H1 (cell line): ENCODE measurements around the gene NUAK1. TPM values are rescaled to one million over a fixed set of nuclear protein-coding genes. Genes with fewer than 3 reads are reported as not detected.

Experiments used
- CTCF ChIA-PET: fragments of 300-600 bp; sonication (Branson Sonifier 250); formaldehyde crosslinking; loops from one replicate; lab custom pipeline; 2021; ENCODE audit not compliant: partially characterized antibody; lab: Charles Lee
- POLR2A ChIA-PET: fragments of 300-600 bp; sonication (Branson Sonifier 250); formaldehyde crosslinking; loops from one replicate; lab custom pipeline; 2021; ENCODE audit warnings: inconsistent platforms; ENCODE audit not compliant: partially characterized antibody; lab: Charles Lee
- DNase-seq, 2 experiments: peaks; one replicate each; pipeline versions ENCODE4 v3.0.0 to v3.0.0-alpha.2; 2010 to 2022; ENCODE audit warnings: low spot score in 2 of 2, low read depth in 1 of 2, mixed read lengths in 1 of 2
- FAIRE-seq: peaks from 2 replicates; lab custom pipeline; 2011; peaks lifted over from hg19 to GRCh38; lab: Jason Lieb, UNC
- H2AFZ ChIP-seq: 2 replicates; pipeline ENCODE4 v1.8.1; 2012; ENCODE audit warnings: low read length, inconsistent platforms
- H2AK5ac ChIP-seq: 2 replicates; pipeline ENCODE4 v1.6.1; 2013; ENCODE audit warnings: low read depth, low read length
- H2BK120ac ChIP-seq: replicated peaks from 2 replicates; pipeline ENCODE3; 2013; ENCODE audit warnings: low read depth, low read length, inconsistent platforms
- H2BK12ac ChIP-seq: 2 replicates; pipeline ENCODE4 v1.6.1; 2013; ENCODE audit warnings: low read depth, low read length
- H2BK15ac ChIP-seq: 2 replicates; pipeline ENCODE4 v1.6.1; 2013; ENCODE audit warnings: low read length
- H2BK20ac ChIP-seq: 2 replicates; pipeline ENCODE4 v1.6.1; 2013; ENCODE audit warnings: low read length
- H2BK5ac ChIP-seq: 2 replicates; pipeline ENCODE4 v1.6.1; 2013; ENCODE audit warnings: low read depth, low read length
- H3K14ac ChIP-seq: 2 replicates; pipeline ENCODE4 v1.6.1; 2013; ENCODE audit warnings: inconsistent platforms; ENCODE audit not compliant: insufficient read length
- H3K18ac ChIP-seq: 2 replicates; pipeline ENCODE4 v1.6.1; 2013; ENCODE audit warnings: low read length; ENCODE audit errors: extremely low read depth
- H3K23ac ChIP-seq: 2 replicates; pipeline ENCODE4 v1.6.1; 2013; ENCODE audit warnings: inconsistent platforms; ENCODE audit not compliant: insufficient read length
- H3K23me2 ChIP-seq: 2 replicates; pipeline ENCODE4 v1.6.1; 2013; ENCODE audit warnings: low read depth, low read length
- H3K27ac ChIP-seq: 2 replicates; pipeline ENCODE4 v1.6.1; 2011; ENCODE audit warnings: low read depth, low read length, inconsistent platforms
- H3K27me3 ChIP-seq, 4 experiments: replicated peaks in 1 of 4; 1 replicate in 1 of 4; 2 replicates in 3 of 4; pipeline versions ENCODE4 v1.6.1 to v1.8.1; 2011 to 2013; ENCODE audit warnings: low read length in 3 of 4, mild to moderate bottlenecking in 3 of 4, inconsistent platforms in 2 of 4, mixed read lengths in 2 of 4, moderate library complexity in 1 of 4; ENCODE audit not compliant: control insufficient read depth in 3 of 4, insufficient read depth in 3 of 4; ENCODE audit errors: extremely low read depth in 1 of 4
- H3K36me3 ChIP-seq, 4 experiments: 2 replicates each; pipeline versions ENCODE4 v1.6.1 to v1.8.1; 2011 to 2013; ENCODE audit warnings: mild to moderate bottlenecking in 4 of 4, low read length in 3 of 4, moderate library complexity in 2 of 4, control low read depth in 1 of 4, inconsistent platforms in 1 of 4; ENCODE audit not compliant: insufficient read depth in 4 of 4, control insufficient read depth in 2 of 4
- H3K4ac ChIP-seq: replicated peaks from 2 replicates; pipeline ENCODE3; 2013; ENCODE audit warnings: low read length, low read depth, mixed read lengths, inconsistent platforms; ENCODE audit not compliant: insufficient read length
- H3K4me1 ChIP-seq, 4 experiments: replicated peaks in 1 of 4; 1 replicate in 1 of 4; 2 replicates in 3 of 4; pipeline versions ENCODE4 v1.6.1 to v1.8.1; 2011 to 2013; ENCODE audit warnings: low read length in 3 of 4, inconsistent platforms in 2 of 4, mixed read lengths in 1 of 4; ENCODE audit not compliant: insufficient read depth in 4 of 4, control insufficient read depth in 3 of 4
- H3K4me2 ChIP-seq, 2 experiments: 2 replicates each; pipeline versions ENCODE4 v1.6.1 to v1.8.1; 2011 to 2013; ENCODE audit warnings: low read depth in 2 of 2, low read length in 2 of 2, control low read depth in 1 of 2, inconsistent platforms in 1 of 2, mild to moderate bottlenecking in 1 of 2; ENCODE audit not compliant: insufficient read depth in 1 of 2
- H3K4me3 ChIP-seq, 4 experiments: fragments of 200-600, 300-600 bp in 1 of 4; sonication (generic), shearing (Covaris generic), sonication (Bioruptor Twin) in 1 of 4; 2 replicates each; pipeline versions ENCODE4 v1.5.1 to v1.8.1; 2011 to 2016; ENCODE audit warnings: low read length in 4 of 4, low read depth in 3 of 4, control low read depth in 2 of 4, inconsistent platforms in 2 of 4, mild to moderate bottlenecking in 2 of 4, mixed read lengths in 1 of 4, moderate library complexity in 1 of 4; ENCODE audit not compliant: insufficient read depth in 2 of 4; ENCODE audit errors: extremely low read depth in 1 of 4
- H3K56ac ChIP-seq: replicated peaks from 2 replicates; pipeline ENCODE3; 2013; ENCODE audit warnings: low read depth, mild to moderate bottlenecking, mixed read lengths, low read length, inconsistent platforms; ENCODE audit not compliant: insufficient read length
- H3K79me1 ChIP-seq: 2 replicates; pipeline ENCODE4 v1.6.1; 2013; ENCODE audit warnings: low read depth, low read length, control low read depth
- H3K79me2 ChIP-seq, 2 experiments: 2 replicates each; pipeline versions ENCODE4 v1.6.1 to v1.8.1; 2012 to 2013; ENCODE audit warnings: low read length in 2 of 2, mild to moderate bottlenecking in 2 of 2, inconsistent platforms in 1 of 2; ENCODE audit not compliant: insufficient read depth in 2 of 2, control insufficient read depth in 1 of 2
- H3K9ac ChIP-seq, 4 experiments: replicated peaks in 1 of 4; 1 replicate in 1 of 4; 2 replicates in 3 of 4; pipeline versions ENCODE4 v1.6.1 to v1.8.1; 2011 to 2013; ENCODE audit warnings: low read depth in 3 of 4, low read length in 3 of 4, control low read depth in 2 of 4, mild to moderate bottlenecking in 2 of 4, moderate library complexity in 2 of 4, inconsistent platforms in 1 of 4; ENCODE audit errors: extremely low read depth in 1 of 4
- H3K9me3 ChIP-seq, 2 experiments: 2 replicates each; pipeline versions ENCODE4 v1.6.1 to v1.8.1; 2012 to 2013; ENCODE audit warnings: mild to moderate bottlenecking in 2 of 2, moderate library complexity in 2 of 2, control low read depth in 1 of 2, inconsistent platforms in 1 of 2, low read depth in 1 of 2, low read length in 1 of 2, mixed read lengths in 1 of 2; ENCODE audit not compliant: insufficient read depth in 2 of 2
- H4K20me1 ChIP-seq, 2 experiments: replicated peaks in 1 of 2; 2 replicates each; pipeline versions ENCODE3 to v1.8.1; 2011 to 2013; ENCODE audit warnings: inconsistent platforms in 2 of 2, low read length in 2 of 2, mild to moderate bottlenecking in 1 of 2; ENCODE audit not compliant: insufficient read depth in 2 of 2, control insufficient read depth in 1 of 2
- H4K5ac ChIP-seq: 2 replicates; pipeline ENCODE4 v1.6.1; 2013; ENCODE audit warnings: low read length, low read depth, mixed read lengths, inconsistent platforms; ENCODE audit not compliant: insufficient read length
- H4K8ac ChIP-seq: 2 replicates; pipeline ENCODE4 v1.8.0; 2013; ENCODE audit warnings: mild to moderate bottlenecking, moderate library complexity, low read length, inconsistent platforms; ENCODE audit not compliant: insufficient read depth; ENCODE audit errors: extremely low read depth
- H4K91ac ChIP-seq: replicated peaks from 2 replicates; pipeline ENCODE3; 2013; ENCODE audit warnings: low read length, mixed read lengths, inconsistent platforms; ENCODE audit not compliant: insufficient read length
- CEBPB ChIP-seq: IDR thresholded peaks from 2 replicates; pipeline ENCODE4 v1.6.1; 2012; ENCODE audit warnings: low read depth, low read length
- CTBP2 ChIP-seq: IDR thresholded peaks from 2 replicates; pipeline ENCODE4 v1.7.0; 2011; ENCODE audit warnings: borderline replicate concordance, mild to moderate bottlenecking, moderate library complexity, mixed read lengths, low read length; ENCODE audit not compliant: insufficient read depth, insufficient read length
- EP300 ChIP-seq, 2 experiments: IDR thresholded peaks; 1 replicate in 1 of 2; 2 replicates in 1 of 2; pipeline ENCODE4 v1.6.1; 2011 to 2012; ENCODE audit warnings: low read depth in 2 of 2, low read length in 2 of 2, mild to moderate bottlenecking in 2 of 2, borderline replicate concordance in 1 of 2, inconsistent platforms in 1 of 2, moderate library complexity in 1 of 2
- RAD21 ChIP-seq, 2 experiments: IDR thresholded peaks in 1 of 2; conservative IDR thresholded peaks in 1 of 2; 2 replicates each; pipeline ENCODE4 v1.6.1; 2011; ENCODE audit warnings: low read depth in 2 of 2, low read length in 2 of 2, improper control_type of control experiment in 1 of 2, inconsistent platforms in 1 of 2, mild to moderate bottlenecking in 1 of 2, moderate library complexity in 1 of 2
- RBBP5 ChIP-seq: IDR thresholded peaks from 2 replicates; pipeline ENCODE4 v1.7.1; 2012; ENCODE audit warnings: low read depth, mild to moderate bottlenecking, inconsistent platforms, low read length, moderate library complexity, borderline replicate concordance
- RFX5 ChIP-seq: IDR thresholded peaks from 2 replicates; pipeline ENCODE4 v1.6.1; 2011; ENCODE audit warnings: low read depth, low read length, improper control_type of control experiment, borderline replicate concordance
- SP2 ChIP-seq: IDR thresholded peaks from 2 replicates; pipeline ENCODE4 v1.6.1; 2012; ENCODE audit warnings: mild to moderate bottlenecking, low read length, inconsistent platforms
- TAF1 ChIP-seq: IDR thresholded peaks from 2 replicates; pipeline ENCODE4 v1.6.1; 2011; ENCODE audit warnings: mild to moderate bottlenecking, low read depth, low read length
- WGBS, 2 experiments: shearing (Covaris generic) in 1 of 2; methylation state at CpG; one replicate each; pipeline versions ENCODE4 v1.1.6 to v1.1.7; 2013 to 2015; ENCODE audit warnings: low lambda C conversion rate in 2 of 2, mixed read lengths in 2 of 2, inconsistent platforms in 1 of 2, low coverage in 1 of 2, missing lambda C conversion rate in 1 of 2; ENCODE audit not compliant: insufficient replicate concordance in 2 of 2, insufficient coverage in 1 of 2, insufficient read length in 1 of 2; ENCODE audit errors: extremely low coverage in 1 of 2, missing lambda C conversion rate in 1 of 2; 5-methylcytosine and 5-hydroxymethylcytosine counted together
- polyA plus RNA-seq, 7 experiments: library from polyadenylated mRNA; depleted of rRNA in 3 of 7; stranded (reverse) in 5 of 7; unstranded in 2 of 7; fragments of >200 nt in 5 of 7; fragments of 200-250 nt in 2 of 7; gene quantifications; 1 replicate in 5 of 7; 2 replicates in 1 of 7; 4 replicates in 1 of 7; pipeline versions ENCODE4 v1.2.1 to v1.2.3, GENCODE V29; 2011 to 2013; ENCODE audit warnings: missing spikeins in 2 of 7, mixed read lengths in 2 of 7
- total RNA-seq: library from RNA; stranded (reverse); fragmentation: NEBNext Ultra II Directional; extraction: Animal tissue kit (Norgen Biotek cat#: 25700); gene quantifications from 2 replicates; pipeline ENCODE4 v1.2.1, GENCODE V29; 2021

Gene NUAK1
- total and polyA plus RNA-seq, 2 of the 8 experiments (the other 6 are each of a cell fraction or from before 2014, with no cell fraction given): 6.7 to 18.2 TPM

- H3K14ac ChIP-seq: no peak overlapping the region
- H3K4me3 ChIP-seq: no peak overlapping the region
- peak overlapping the region; percentile 79; the same call in 1 of the 2 replicates for H2AK5ac ChIP-seq
- H3K36me3 ChIP-seq: no peaks in the 10 kb centered on the region
- H3K23me2 ChIP-seq: no peaks in the 10 kb centered on the region
- no peaks in the 10 kb centered on the region for H3K9me3 ChIP-seq
- ChIA-PET POLR2A (interaction anchor here (1.1 kb wide), 1 partner anchor 12 kb away, joined by 3 read pairs; no protein-coding TSS in a partner anchor), CTCF (interaction anchor here (1.1 to 2.8 kb wide), 10 partner anchors 9 to 707 kb away, joined by 3 to 13 read pairs (median 6); partner anchors contain the start of gene NUAK1)
- H3K23ac ChIP-seq: no peak overlapping the region
- H2AFZ ChIP-seq: no peak overlapping the region
- H2BK5ac ChIP-seq: peak overlapping the region; percentile 62
- H4K5ac ChIP-seq: no peak overlapping the region
- 69% methylated on average over 10 of the region's 10 CpGs; no CpG with 5 or more reads in 1 of the 2 experiments for WGBS, 2 experiments
- 0 out of 2 replicates have a peak overlapping the region, but pooled peaks have one; percentile 29 for H3K18ac ChIP-seq
- peak overlapping the region; percentile 63; the same call in 1 of the 2 replicates for H2BK20ac ChIP-seq
- H3K56ac ChIP-seq: no peak overlapping the region
- FAIRE-seq (no peak), DNase-seq (no peak)
- peaks cover 0 to 1% of the 10 kb centered on the region in 2 experiments for H4K20me1 ChIP-seq
- no peak overlapping the region; a peak in 2 of 4 replicates for H3K4me2 ChIP-seq
- peaks cover 4% of the 10 kb centered on the region; the same call in 1 of the 2 replicates for H3K79me1 ChIP-seq
- H2BK15ac ChIP-seq: peak overlapping the region; percentile 82; the same call in 1 of the 2 replicates
- H3K27me3 ChIP-seq: no peaks in the 10 kb centered on the region
- H4K8ac ChIP-seq: no peak overlapping the region
- H2BK12ac ChIP-seq: peak overlapping the region; percentile 86; the same call in 1 of the 2 replicates
- H2BK120ac ChIP-seq: no peak overlapping the region
- H4K91ac ChIP-seq: peak overlapping the region; percentile 19
- 0 out of 2 replicates have a peak overlapping the region, but pooled peaks have one; percentile 7 for H3K27ac ChIP-seq
- H3K79me2 ChIP-seq: peaks cover 14 to 96% of the 10 kb centered on the region in 2 experiments
- H3K4me1 ChIP-seq: peaks cover 24 to 39% (median 27%) of the 10 kb centered on the region in 4 experiments
- H3K9ac ChIP-seq: no peak overlapping the region
- no peak overlapping the region for H3K4ac ChIP-seq
- TF ChIP-seq EP300 (IDR thresholded peaks at IDR 0.05; ENCODE audit: borderline replicate concordance in 1 of 2, low read depth in 2 of 2, low read length in 2 of 2) (no peak), CTBP2 (no peak), SP2 (no peak), RFX5 (no peak), CEBPB (no peak), RAD21 (IDR thresholded peaks at IDR 0.05 in 1 of 2, conservative IDR thresholded peaks at IDR 0.05 in 1 of 2; ENCODE audit: low read depth in 2 of 2, low read length in 2 of 2) (peak in 1 of 2 experiments; percentile 33; a peak in 2 of 4 replicates), TAF1 (no peak), RBBP5 (no peak)
These were observed 11.2 kb downstream of the NUAK1 start for GRCh38 chr12:106127338-106128126.
